Measurements from ENCODE around the gene USP25. TPM values are rescaled to one million over a fixed set of nuclear protein-coding genes. Genes with fewer than 3 reads are reported as not detected.

Gene USP25
- total and polyA plus RNA-seq, 7 donors: 20.0 to 149 (median 104) TPM

- TF ChIP-seq CTCF (IDR thresholded peaks at IDR 0.05): no peak
- H3K27me3 ChIP-seq (ENCODE audit: insufficient read depth in 3 of 3, low read length in 2 of 3): no peaks in the 10 kb centered on the region
- intact Hi-C loops (cut with DNase I): no loop called here
- 74 to 82% (median 75%) methylated on average over 3 of the region's 3 CpGs for WGBS, 3 donors
- H3K36me3 ChIP-seq (ENCODE audit: insufficient read depth in 1 of 2, low read depth in 1 of 2): no peaks in the 10 kb centered on the region
- peaks cover 6% of the 10 kb centered on the region for H3K4me1 ChIP-seq
- H3K4me3 ChIP-seq: no peak overlapping the region
- ATAC-seq: no peak
- no peaks in the 10 kb centered on the region for H3K9me3 ChIP-seq
- H3K27ac ChIP-seq: no peak overlapping the region
- no peak for DNase-seq
These were observed 42.6 kb upstream of the USP25 start for GRCh38 chr21:15687208-15687607.

GRCh38 chr21:15688016-15688415, 41.8 kb upstream of the USP25 start:
- WGBS, 3 donors: 84 to 85% (median 84%) methylated on average over 3 of the region's 3 CpGs
- H3K36me3 ChIP-seq (ENCODE audit: insufficient read depth in 1 of 2, low read depth in 1 of 2): no peaks in the 10 kb centered on the region
- TF ChIP-seq CTCF (IDR thresholded peaks at IDR 0.05): no peak
- no peak overlapping the region for H3K27ac ChIP-seq
- H3K27me3 ChIP-seq (ENCODE audit: insufficient read depth in 3 of 3, low read length in 2 of 3): no peaks in the 10 kb centered on the region
- peaks cover 6% of the 10 kb centered on the region for H3K4me1 ChIP-seq
- no peak overlapping the region for H3K4me3 ChIP-seq
- ATAC-seq: no peak
- intact Hi-C loops (cut with DNase I): no loop called here
- no peak for DNase-seq
- no peaks in the 10 kb centered on the region for H3K9me3 ChIP-seq

GRCh38 chr21:15688809-15689208, 41.0 kb upstream of the USP25 start:
- Histone ChIP-seq H3K27me3 (ENCODE audit: insufficient read depth in 3 of 3, low read length in 2 of 3) (no peaks in the 10 kb centered on the region), H3K36me3 (ENCODE audit: insufficient read depth in 1 of 2, low read depth in 1 of 2) (no peaks in the 10 kb centered on the region), H3K27ac (no peak overlapping the region), H3K4me1 (no peaks in the 10 kb centered on the region), H3K4me3 (no peak overlapping the region), H3K9me3 (no peaks in the 10 kb centered on the region)
- 63 to 84% (median 66%) methylated on average over 2 of the region's 2 CpGs for WGBS, 3 donors
- DNase-seq (no peak), ATAC-seq (no peak)
- intact Hi-C loops (cut with DNase I): no loop called here
- TF ChIP-seq CTCF (IDR thresholded peaks at IDR 0.05): no peak

GRCh38 chr21:15692711-15693110, 37.1 kb upstream of the USP25 start:
- DNase-seq: no peak
- no peaks in the 10 kb centered on the region for H3K27me3 ChIP-seq (ENCODE audit: insufficient read depth in 3 of 3, low read length in 2 of 3)
- H3K4me1 ChIP-seq: no peaks in the 10 kb centered on the region
- H3K4me3 ChIP-seq: no peak overlapping the region
- intact Hi-C loops (cut with DNase I): no loop called here
- TF ChIP-seq CTCF (IDR thresholded peaks at IDR 0.05): no peak
- WGBS, 3 donors: 83 to 90% (median 89%) methylated on average over 2 of the region's 2 CpGs
- no peaks in the 10 kb centered on the region for H3K9me3 ChIP-seq
- no peak for ATAC-seq
- H3K36me3 ChIP-seq (ENCODE audit: insufficient read depth in 1 of 2, low read depth in 1 of 2): no peaks in the 10 kb centered on the region
- H3K27ac ChIP-seq: no peak overlapping the region

GRCh38 chr21:15695241-15695640, 34.5 kb upstream of the USP25 start:
- 90 to 99% (median 94%) methylated on average over 1 of the region's 1 CpG for WGBS, 3 donors
- intact Hi-C loops (cut with DNase I): no loop called here
- Histone ChIP-seq H3K9me3 (no peaks in the 10 kb centered on the region), H3K36me3 (ENCODE audit: insufficient read depth in 1 of 2, low read depth in 1 of 2) (no peaks in the 10 kb centered on the region), H3K27ac (no peak overlapping the region), H3K27me3 (ENCODE audit: insufficient read depth in 3 of 3, low read length in 2 of 3) (no peaks in the 10 kb centered on the region), H3K4me1 (no peaks in the 10 kb centered on the region), H3K4me3 (no peak overlapping the region)
- TF ChIP-seq CTCF (IDR thresholded peaks at IDR 0.05): no peak
- DNase-seq (no peak), ATAC-seq (no peak)

Measured in psoas muscle (tissue), 8 donors.